H1 (cell line): ENCODE data around the gene KCNT1. TPM values are rescaled to one million over a fixed set of nuclear protein-coding genes. Genes with fewer than 3 reads are reported as not detected.

ENCODE experiments used
- CTCF ChIA-PET: fragments of 300-600 bp; sonication (Branson Sonifier 250); formaldehyde crosslinking; loops from one replicate; lab custom pipeline; 2021; ENCODE audit not compliant: partially characterized antibody; lab: Charles Lee
- POLR2A ChIA-PET: fragments of 300-600 bp; sonication (Branson Sonifier 250); formaldehyde crosslinking; loops from one replicate; lab custom pipeline; 2021; ENCODE audit warnings: inconsistent platforms; ENCODE audit not compliant: partially characterized antibody; lab: Charles Lee
- DNase-seq, 2 experiments: peaks; one replicate each; pipeline versions ENCODE4 v3.0.0 to v3.0.0-alpha.2; 2010 to 2022; ENCODE audit warnings: low spot score in 2 of 2, low read depth in 1 of 2, mixed read lengths in 1 of 2
- FAIRE-seq: peaks from 2 replicates; lab custom pipeline; 2011; peaks lifted over from hg19 to GRCh38; lab: Jason Lieb, UNC
- H2AFZ ChIP-seq: 2 replicates; pipeline ENCODE4 v1.8.1; 2012; ENCODE audit warnings: low read length, inconsistent platforms
- H2AK5ac ChIP-seq: 2 replicates; pipeline ENCODE4 v1.6.1; 2013; ENCODE audit warnings: low read depth, low read length
- H2BK120ac ChIP-seq: replicated peaks from 2 replicates; pipeline ENCODE3; 2013; ENCODE audit warnings: low read depth, low read length, inconsistent platforms
- H2BK12ac ChIP-seq: 2 replicates; pipeline ENCODE4 v1.6.1; 2013; ENCODE audit warnings: low read depth, low read length
- H2BK15ac ChIP-seq: 2 replicates; pipeline ENCODE4 v1.6.1; 2013; ENCODE audit warnings: low read length
- H2BK20ac ChIP-seq: 2 replicates; pipeline ENCODE4 v1.6.1; 2013; ENCODE audit warnings: low read length
- H2BK5ac ChIP-seq: 2 replicates; pipeline ENCODE4 v1.6.1; 2013; ENCODE audit warnings: low read depth, low read length
- H3K14ac ChIP-seq: 2 replicates; pipeline ENCODE4 v1.6.1; 2013; ENCODE audit warnings: inconsistent platforms; ENCODE audit not compliant: insufficient read length
- H3K18ac ChIP-seq: 2 replicates; pipeline ENCODE4 v1.6.1; 2013; ENCODE audit warnings: low read length; ENCODE audit errors: extremely low read depth
- H3K23ac ChIP-seq: 2 replicates; pipeline ENCODE4 v1.6.1; 2013; ENCODE audit warnings: inconsistent platforms; ENCODE audit not compliant: insufficient read length
- H3K23me2 ChIP-seq: 2 replicates; pipeline ENCODE4 v1.6.1; 2013; ENCODE audit warnings: low read depth, low read length
- H3K27ac ChIP-seq: 2 replicates; pipeline ENCODE4 v1.6.1; 2011; ENCODE audit warnings: low read depth, low read length, inconsistent platforms
- H3K27me3 ChIP-seq, 4 experiments: replicated peaks in 1 of 4; 1 replicate in 1 of 4; 2 replicates in 3 of 4; pipeline versions ENCODE4 v1.6.1 to v1.8.1; 2011 to 2013; ENCODE audit warnings: low read length in 3 of 4, mild to moderate bottlenecking in 3 of 4, inconsistent platforms in 2 of 4, mixed read lengths in 2 of 4, moderate library complexity in 1 of 4; ENCODE audit not compliant: control insufficient read depth in 3 of 4, insufficient read depth in 3 of 4; ENCODE audit errors: extremely low read depth in 1 of 4
- H3K36me3 ChIP-seq, 4 experiments: 2 replicates each; pipeline versions ENCODE4 v1.6.1 to v1.8.1; 2011 to 2013; ENCODE audit warnings: mild to moderate bottlenecking in 4 of 4, low read length in 3 of 4, moderate library complexity in 2 of 4, control low read depth in 1 of 4, inconsistent platforms in 1 of 4; ENCODE audit not compliant: insufficient read depth in 4 of 4, control insufficient read depth in 2 of 4
- H3K4ac ChIP-seq: replicated peaks from 2 replicates; pipeline ENCODE3; 2013; ENCODE audit warnings: low read length, low read depth, mixed read lengths, inconsistent platforms; ENCODE audit not compliant: insufficient read length
- H3K4me1 ChIP-seq, 4 experiments: replicated peaks in 1 of 4; 1 replicate in 1 of 4; 2 replicates in 3 of 4; pipeline versions ENCODE4 v1.6.1 to v1.8.1; 2011 to 2013; ENCODE audit warnings: low read length in 3 of 4, inconsistent platforms in 2 of 4, mixed read lengths in 1 of 4; ENCODE audit not compliant: insufficient read depth in 4 of 4, control insufficient read depth in 3 of 4
- H3K4me2 ChIP-seq, 2 experiments: 2 replicates each; pipeline versions ENCODE4 v1.6.1 to v1.8.1; 2011 to 2013; ENCODE audit warnings: low read depth in 2 of 2, low read length in 2 of 2, control low read depth in 1 of 2, inconsistent platforms in 1 of 2, mild to moderate bottlenecking in 1 of 2; ENCODE audit not compliant: insufficient read depth in 1 of 2
- H3K4me3 ChIP-seq, 4 experiments: fragments of 200-600, 300-600 bp in 1 of 4; sonication (generic), shearing (Covaris generic), sonication (Bioruptor Twin) in 1 of 4; 2 replicates each; pipeline versions ENCODE4 v1.5.1 to v1.8.1; 2011 to 2016; ENCODE audit warnings: low read length in 4 of 4, low read depth in 3 of 4, control low read depth in 2 of 4, inconsistent platforms in 2 of 4, mild to moderate bottlenecking in 2 of 4, mixed read lengths in 1 of 4, moderate library complexity in 1 of 4; ENCODE audit not compliant: insufficient read depth in 2 of 4; ENCODE audit errors: extremely low read depth in 1 of 4
- H3K56ac ChIP-seq: replicated peaks from 2 replicates; pipeline ENCODE3; 2013; ENCODE audit warnings: low read depth, mild to moderate bottlenecking, mixed read lengths, low read length, inconsistent platforms; ENCODE audit not compliant: insufficient read length
- H3K79me1 ChIP-seq: 2 replicates; pipeline ENCODE4 v1.6.1; 2013; ENCODE audit warnings: low read depth, low read length, control low read depth
- H3K79me2 ChIP-seq, 2 experiments: 2 replicates each; pipeline versions ENCODE4 v1.6.1 to v1.8.1; 2012 to 2013; ENCODE audit warnings: low read length in 2 of 2, mild to moderate bottlenecking in 2 of 2, inconsistent platforms in 1 of 2; ENCODE audit not compliant: insufficient read depth in 2 of 2, control insufficient read depth in 1 of 2
- H3K9ac ChIP-seq, 4 experiments: replicated peaks in 1 of 4; 1 replicate in 1 of 4; 2 replicates in 3 of 4; pipeline versions ENCODE4 v1.6.1 to v1.8.1; 2011 to 2013; ENCODE audit warnings: low read depth in 3 of 4, low read length in 3 of 4, control low read depth in 2 of 4, mild to moderate bottlenecking in 2 of 4, moderate library complexity in 2 of 4, inconsistent platforms in 1 of 4; ENCODE audit errors: extremely low read depth in 1 of 4
- H3K9me3 ChIP-seq, 2 experiments: 2 replicates each; pipeline versions ENCODE4 v1.6.1 to v1.8.1; 2012 to 2013; ENCODE audit warnings: mild to moderate bottlenecking in 2 of 2, moderate library complexity in 2 of 2, control low read depth in 1 of 2, inconsistent platforms in 1 of 2, low read depth in 1 of 2, low read length in 1 of 2, mixed read lengths in 1 of 2; ENCODE audit not compliant: insufficient read depth in 2 of 2
- H4K20me1 ChIP-seq, 2 experiments: replicated peaks in 1 of 2; 2 replicates each; pipeline versions ENCODE3 to v1.8.1; 2011 to 2013; ENCODE audit warnings: inconsistent platforms in 2 of 2, low read length in 2 of 2, mild to moderate bottlenecking in 1 of 2; ENCODE audit not compliant: insufficient read depth in 2 of 2, control insufficient read depth in 1 of 2
- H4K5ac ChIP-seq: 2 replicates; pipeline ENCODE4 v1.6.1; 2013; ENCODE audit warnings: low read length, low read depth, mixed read lengths, inconsistent platforms; ENCODE audit not compliant: insufficient read length
- H4K8ac ChIP-seq: 2 replicates; pipeline ENCODE4 v1.8.0; 2013; ENCODE audit warnings: mild to moderate bottlenecking, moderate library complexity, low read length, inconsistent platforms; ENCODE audit not compliant: insufficient read depth; ENCODE audit errors: extremely low read depth
- H4K91ac ChIP-seq: replicated peaks from 2 replicates; pipeline ENCODE3; 2013; ENCODE audit warnings: low read length, mixed read lengths, inconsistent platforms; ENCODE audit not compliant: insufficient read length
- CBX8 ChIP-seq: fragments of 300-800, 300-1000 bp; sonication (generic); IDR thresholded peaks from 2 replicates; pipeline ENCODE4 v1.7.1; 2016; ENCODE audit warnings: low read depth, low read length, borderline replicate concordance
- CREB1 ChIP-seq: IDR thresholded peaks from 2 replicates; pipeline ENCODE4 v1.6.1; 2012; ENCODE audit warnings: inconsistent platforms
- EGR1 ChIP-seq: IDR thresholded peaks from 2 replicates; pipeline ENCODE4 v1.6.1; 2011; ENCODE audit warnings: low read depth, low read length, borderline replicate concordance
- EZH2 ChIP-seq: fragments of 200-600 bp; sonication (generic); IDR thresholded peaks from 2 replicates; pipeline ENCODE4 v1.7.1; 2012; ENCODE audit warnings: low read depth, mild to moderate bottlenecking, moderate library complexity, low read length, inconsistent platforms; ENCODE audit not compliant: severe bottlenecking
- HDAC6 ChIP-seq: IDR thresholded peaks from one replicate; pipeline ENCODE4 v1.7.1; 2012; ENCODE audit warnings: low read depth, mild to moderate bottlenecking, inconsistent platforms, low read length, moderate library complexity
- NRF1 ChIP-seq: IDR thresholded peaks from 2 replicates; pipeline ENCODE4 v1.6.1; 2011; ENCODE audit warnings: mild to moderate bottlenecking, low read depth, low read length, improper control_type of control experiment
- POLR2AphosphoS5 ChIP-seq: IDR thresholded peaks from 2 replicates; pipeline ENCODE4 v1.6.1; 2011; ENCODE audit warnings: low read depth, low read length
- RBBP5 ChIP-seq: IDR thresholded peaks from 2 replicates; pipeline ENCODE4 v1.7.1; 2012; ENCODE audit warnings: low read depth, mild to moderate bottlenecking, inconsistent platforms, low read length, moderate library complexity, borderline replicate concordance
- RXRA ChIP-seq: IDR thresholded peaks from 2 replicates; pipeline ENCODE4 v1.6.1; 2011; ENCODE audit warnings: low read depth, mild to moderate bottlenecking, low read length, moderate library complexity; ENCODE audit not compliant: insufficient read depth
- SP2 ChIP-seq: IDR thresholded peaks from 2 replicates; pipeline ENCODE4 v1.6.1; 2012; ENCODE audit warnings: mild to moderate bottlenecking, low read length, inconsistent platforms
- TBP ChIP-seq: IDR thresholded peaks from 2 replicates; pipeline ENCODE4 v1.6.1; 2011; ENCODE audit warnings: low read depth, low read length, improper control_type of control experiment
- YY1 ChIP-seq: IDR thresholded peaks from 2 replicates; pipeline ENCODE4 v1.6.1; 2011; ENCODE audit warnings: low read depth, mild to moderate bottlenecking, low read length
- WGBS, 2 experiments: shearing (Covaris generic) in 1 of 2; methylation state at CpG; one replicate each; pipeline versions ENCODE4 v1.1.6 to v1.1.7; 2013 to 2015; ENCODE audit warnings: low lambda C conversion rate in 2 of 2, mixed read lengths in 2 of 2, inconsistent platforms in 1 of 2, low coverage in 1 of 2, missing lambda C conversion rate in 1 of 2; ENCODE audit not compliant: insufficient replicate concordance in 2 of 2, insufficient coverage in 1 of 2, insufficient read length in 1 of 2; ENCODE audit errors: extremely low coverage in 1 of 2, missing lambda C conversion rate in 1 of 2; 5-methylcytosine and 5-hydroxymethylcytosine counted together
- polyA plus RNA-seq, 7 experiments: library from polyadenylated mRNA; depleted of rRNA in 3 of 7; stranded (reverse) in 5 of 7; unstranded in 2 of 7; fragments of >200 nt in 5 of 7; fragments of 200-250 nt in 2 of 7; gene quantifications; 1 replicate in 5 of 7; 2 replicates in 1 of 7; 4 replicates in 1 of 7; pipeline versions ENCODE4 v1.2.1 to v1.2.3, GENCODE V29; 2011 to 2013; ENCODE audit warnings: missing spikeins in 2 of 7, mixed read lengths in 2 of 7
- total RNA-seq: library from RNA; stranded (reverse); fragmentation: NEBNext Ultra II Directional; extraction: Animal tissue kit (Norgen Biotek cat#: 25700); gene quantifications from 2 replicates; pipeline ENCODE4 v1.2.1, GENCODE V29; 2021
- TF ChIP-seq, protein P1 (sequence below): IDR thresholded peaks from 2 replicates; pipeline ENCODE4 v1.6.1; 2012; ENCODE audit warnings: inconsistent platforms
- TF ChIP-seq, protein P2 (sequence below): IDR thresholded peaks from 2 replicates; pipeline ENCODE4 v1.6.1; 2011; ENCODE audit warnings: low read length, improper control_type of control experiment

Gene KCNT1
- total and polyA plus RNA-seq, 2 of the 8 experiments (the other 6 are each of a cell fraction or from before 2014, with no cell fraction given) = 0.13 to 0.20 TPM

DNA sequence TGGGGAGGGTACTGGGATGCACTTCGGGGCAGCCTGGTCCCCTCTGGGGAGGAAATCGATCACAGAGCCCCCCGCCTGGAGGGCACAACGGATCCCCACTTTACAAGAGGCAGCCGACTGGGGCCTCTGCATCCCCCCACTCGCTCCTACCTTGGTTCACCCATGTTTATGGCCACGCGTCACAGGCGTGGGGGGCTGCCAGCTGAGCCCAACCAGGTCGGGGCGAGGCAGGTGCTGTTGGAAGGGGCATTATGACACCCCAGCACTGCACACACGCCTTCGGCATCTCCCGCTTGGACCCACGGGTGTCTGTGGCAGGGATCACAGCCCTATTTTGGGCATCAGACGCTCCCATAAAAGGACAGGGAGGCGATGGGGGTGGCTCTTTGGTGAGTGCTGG lies 17.3 kb upstream of the KCNT1 start:
- Histone ChIP-seq H3K4me1 (peaks cover 0 to 7% (median under 1%) of the 10 kb centered on the region in 4 experiments; a peak in 4 of 7 replicates), H3K9me3 (peaks cover 3 to 5% of the 10 kb centered on the region in 2 experiments; a peak in 1 of 4 replicates), H3K79me1 (no peaks in the 10 kb centered on the region), H2AK5ac (no peak overlapping the region), H2BK5ac (no peak overlapping the region), H4K5ac (no peak overlapping the region), H3K79me2 (no peaks in the 10 kb centered on the region), H2BK20ac (no peak overlapping the region), H3K4me2 (no peak overlapping the region), H3K23ac (no peak overlapping the region), H3K27ac (no peak overlapping the region), H2AFZ (no peak overlapping the region), H3K36me3 (no peaks in the 10 kb centered on the region), H4K91ac (no peak overlapping the region), H4K8ac (no peak overlapping the region), H2BK120ac (no peak overlapping the region), H3K14ac (no peak overlapping the region), H4K20me1 (no peaks in the 10 kb centered on the region), H3K27me3 (no peaks in the 10 kb centered on the region; a peak in 1 of 7 replicates), H3K4ac (no peak overlapping the region), H3K23me2 (no peaks in the 10 kb centered on the region), H2BK15ac (no peak overlapping the region), H3K18ac (no peak overlapping the region), H3K56ac (no peak overlapping the region), H3K4me3 (no peak overlapping the region), H3K9ac (no peak overlapping the region), H2BK12ac (no peak overlapping the region)
- POLR2A ChIA-PET = interaction anchor here (0.8 kb wide), 1 partner anchor 12 kb away, joined by 3 read pairs; no protein-coding TSS in a partner anchor
- no peak for FAIRE-seq
- TF ChIP-seq CBX8 (no peak), RXRA (no peak), YY1 (no peak), EZH2 (no peak), NRF1 (no peak), EGR1 (no peak), SP2 (no peak), RBBP5 (no peak), CREB1 (no peak), POLR2AphosphoS5 (no peak), TBP (no peak), HDAC6 (no peak)
- TF ChIP-seq, protein P1, sequence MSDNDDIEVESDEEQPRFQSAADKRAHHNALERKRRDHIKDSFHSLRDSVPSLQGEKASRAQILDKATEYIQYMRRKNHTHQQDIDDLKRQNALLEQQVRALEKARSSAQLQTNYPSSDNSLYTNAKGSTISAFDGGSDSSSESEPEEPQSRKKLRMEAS = no peak
- TF ChIP-seq, protein P2, sequence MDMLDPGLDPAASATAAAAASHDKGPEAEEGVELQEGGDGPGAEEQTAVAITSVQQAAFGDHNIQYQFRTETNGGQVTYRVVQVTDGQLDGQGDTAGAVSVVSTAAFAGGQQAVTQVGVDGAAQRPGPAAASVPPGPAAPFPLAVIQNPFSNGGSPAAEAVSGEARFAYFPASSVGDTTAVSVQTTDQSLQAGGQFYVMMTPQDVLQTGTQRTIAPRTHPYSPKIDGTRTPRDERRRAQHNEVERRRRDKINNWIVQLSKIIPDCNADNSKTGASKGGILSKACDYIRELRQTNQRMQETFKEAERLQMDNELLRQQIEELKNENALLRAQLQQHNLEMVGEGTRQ = no peak
- DNase-seq = no peak
- CTCF ChIA-PET = interaction anchor here (1.1 to 1.3 kb wide), 2 partner anchors 9 to 13 kb away, joined by 3 to 4 read pairs; no protein-coding TSS in a partner anchor
- 92% methylated on average over 13 of the region's 17 CpGs; no CpG with 5 or more reads in 1 of the 2 experiments for WGBS, 2 experiments
